OCI-LY3 (cell line): ENCODE data around the gene SMAD3.

Source experiments
- CTCF ChIP-seq: fragments of 200-600, 300-600 bp; sonication (generic); IDR thresholded peaks from 2 replicates; pipeline ENCODE4 v1.5.1; 2014; ENCODE audit warnings: antibody characterized with exemption, low read length, low read depth
- EZH2phosphoT487 ChIP-seq: fragments of 200-600 bp; shearing (Covaris generic); IDR thresholded peaks from 2 replicates; pipeline ENCODE4 v1.6.1; 2018; ENCODE audit warnings: antibody characterized with exemption, mixed run types, low read depth

- TF ChIP-seq CTCF (no peak), EZH2phosphoT487 (no peak)
Measured at GRCh38 chr15:67187351-67187854, 122.0 kb downstream of the SMAD3 start.
